Measurements from ENCODE around the gene VWA5A. TPM values are rescaled to one million over a fixed set of nuclear protein-coding genes. Genes with fewer than 3 reads are reported as not detected.

Gene VWA5A
- total RNA-seq, 2 experiments from 2014 or later = 6.9 to 7.5 TPM

DNA sequence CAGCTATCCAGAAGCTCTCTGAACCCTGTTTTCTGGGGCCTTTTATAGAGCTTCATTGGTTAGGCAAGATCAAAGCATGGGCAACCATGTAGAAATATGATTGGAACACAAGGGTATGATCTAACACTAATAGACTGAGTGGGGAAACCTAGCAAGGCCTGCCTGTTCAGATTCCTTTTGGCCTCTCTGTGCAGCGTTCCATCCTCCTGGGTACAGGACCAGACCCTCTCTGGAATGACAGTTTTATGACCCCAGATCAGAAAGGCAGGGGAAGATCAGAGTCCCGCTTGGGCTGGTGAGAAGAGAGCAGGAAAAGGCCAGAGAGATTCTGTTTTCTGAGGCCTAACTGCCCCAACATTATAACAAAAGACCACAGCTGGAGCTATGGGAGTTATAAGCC is 36.7 kb upstream of the VWA5A start:
- Mint-ChIP-seq H3K4me3 (no peak overlapping the region), H3K36me3 (no peaks in the 10 kb centered on the region), H3K4me1 (ENCODE audit: low read depth) (peaks cover 8% of the 10 kb centered on the region), H3K27me3 (peaks cover 26% of the 10 kb centered on the region), H3K27ac (no peak overlapping the region), H3K9me3 (no peaks in the 10 kb centered on the region)
- CTCF ChIA-PET = interaction anchor here (1.2 kb wide), 1 partner anchor 116 kb away, joined by 3 read pairs; no protein-coding TSS in a partner anchor
- DNase-seq = no peak
- POLR2A ChIA-PET = no interaction called here
- intact Hi-C loops (cut with micrococcal nuclease) = no loop called here

DNA sequence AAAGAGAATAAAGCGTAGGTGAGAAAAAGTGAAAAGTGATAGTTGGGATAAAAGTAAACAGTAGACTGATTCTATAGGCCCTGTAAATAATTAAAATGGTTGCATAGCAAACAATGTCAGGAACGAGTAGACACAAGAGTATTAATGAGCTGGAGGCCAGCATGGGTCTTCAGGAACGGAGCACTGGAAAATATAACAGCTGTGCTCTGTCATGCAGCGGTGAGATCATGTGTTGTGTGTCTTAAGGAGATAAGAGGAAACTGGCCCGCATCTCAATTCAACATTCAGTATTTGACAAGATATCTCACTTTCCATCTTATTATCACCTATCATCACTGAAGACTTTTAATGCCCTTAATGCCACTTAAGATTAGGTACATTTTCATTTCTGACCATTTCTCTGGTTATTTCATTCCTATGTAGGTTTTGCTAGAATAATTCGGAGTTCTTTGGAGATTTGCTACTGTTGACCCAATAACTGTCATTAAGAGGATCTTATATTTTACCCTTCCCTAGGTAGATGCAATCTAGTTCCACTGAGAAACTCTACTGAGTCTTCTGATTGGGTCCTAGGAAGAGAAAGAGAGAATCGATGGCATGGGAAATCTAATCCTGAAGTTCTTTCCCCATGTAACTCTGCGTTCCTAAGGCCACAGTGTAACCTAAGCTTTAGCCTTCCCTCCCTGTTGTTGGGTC is 35.5 kb upstream of the VWA5A start:
- H3K36me3 Mint-ChIP-seq = no peaks in the 10 kb centered on the region
- no peak overlapping the region for H3K27ac Mint-ChIP-seq
- DNase-seq = no peak
- H3K4me1 Mint-ChIP-seq (ENCODE audit: low read depth) = peaks cover 8% of the 10 kb centered on the region
- no peaks in the 10 kb centered on the region for H3K9me3 Mint-ChIP-seq
- intact Hi-C loops (cut with micrococcal nuclease) = no loop called here
- peaks cover 26% of the 10 kb centered on the region for H3K27me3 Mint-ChIP-seq
- no peak overlapping the region for H3K4me3 Mint-ChIP-seq
- ChIA-PET CTCF (interaction anchor here (1.3 to 1.5 kb wide), 2 partner anchors 8 to 11 kb away, joined by 3 to 8 read pairs; no protein-coding TSS in a partner anchor), POLR2A (no interaction called here)

DNA sequence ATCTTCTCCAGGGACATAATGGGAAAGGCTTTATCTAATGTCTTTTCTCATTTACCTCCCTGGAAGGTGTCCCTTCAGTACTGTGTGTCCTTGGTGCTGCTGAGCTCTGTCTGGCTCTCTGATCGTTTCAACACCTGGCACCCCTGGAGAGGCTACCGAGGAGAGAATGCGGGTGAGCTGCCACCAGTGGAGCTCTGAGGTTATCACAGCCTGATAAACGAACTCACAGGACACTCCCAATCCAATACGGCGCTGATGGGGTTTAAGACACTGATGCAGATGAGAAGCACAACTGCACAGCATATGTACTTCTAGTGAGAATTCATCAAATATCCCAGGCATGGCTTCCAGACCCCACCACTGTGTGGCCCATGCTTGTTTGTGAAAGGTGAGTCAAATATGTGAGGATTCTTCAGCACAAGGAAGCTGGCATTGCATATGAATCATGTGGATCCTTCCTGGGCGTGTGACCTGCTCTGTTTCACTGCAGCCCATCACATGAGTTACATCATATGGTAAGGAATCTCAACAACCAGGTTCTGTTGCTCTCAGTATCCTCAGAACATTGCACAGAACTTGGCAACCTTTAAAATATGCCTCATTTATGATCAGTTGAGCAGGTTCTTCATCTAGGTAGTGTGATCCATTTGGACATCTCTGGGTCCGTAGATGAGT is 34.8 kb upstream of the VWA5A start:
- Mint-ChIP-seq H3K4me1 (ENCODE audit: low read depth) (peaks cover 8% of the 10 kb centered on the region), H3K27me3 (peaks cover 26% of the 10 kb centered on the region), H3K9me3 (no peaks in the 10 kb centered on the region), H3K36me3 (no peaks in the 10 kb centered on the region), H3K4me3 (no peak overlapping the region), H3K27ac (no peak overlapping the region)
- DNase-seq = no peak
- ChIA-PET POLR2A (no interaction called here), CTCF (interaction anchor here (1.3 to 1.5 kb wide), 2 partner anchors 9 to 12 kb away, joined by 3 to 8 read pairs; no protein-coding TSS in a partner anchor)
- intact Hi-C loops (cut with micrococcal nuclease) = no loop called here

DNA sequence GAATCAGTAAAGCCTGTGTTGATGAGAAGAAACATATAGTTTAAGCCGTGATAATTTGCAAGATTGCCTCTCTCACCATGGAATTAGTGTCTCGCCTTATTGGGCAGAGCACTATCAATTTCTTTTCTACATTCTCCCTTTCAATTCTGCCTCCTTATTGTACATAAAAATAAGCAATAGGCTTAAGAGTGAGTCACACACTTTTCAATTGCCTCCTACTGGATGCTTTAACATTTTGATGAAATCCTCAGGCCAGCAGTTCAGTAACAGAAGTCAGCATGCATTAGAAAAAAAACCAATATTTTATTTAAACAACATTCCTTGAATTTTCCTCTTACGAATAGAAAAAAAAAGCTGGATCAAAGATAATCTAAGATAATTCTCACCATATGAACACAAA is 33.8 kb upstream of the VWA5A start:
- ChIA-PET CTCF (interaction anchor here (1.4 to 1.7 kb wide), 2 partner anchors 10 to 12 kb away, joined by 4 to 10 read pairs; no protein-coding TSS in a partner anchor), POLR2A (no interaction called here)
- H3K4me1 Mint-ChIP-seq (ENCODE audit: low read depth) = peaks cover 3% of the 10 kb centered on the region
- DNase-seq = no peak
- H3K27ac Mint-ChIP-seq = no peak overlapping the region
- no peaks in the 10 kb centered on the region for H3K9me3 Mint-ChIP-seq
- H3K4me3 Mint-ChIP-seq = no peak overlapping the region
- intact Hi-C loops (cut with micrococcal nuclease) = no loop called here
- peaks cover 25% of the 10 kb centered on the region for H3K27me3 Mint-ChIP-seq
- H3K36me3 Mint-ChIP-seq = no peaks in the 10 kb centered on the region

DNA sequence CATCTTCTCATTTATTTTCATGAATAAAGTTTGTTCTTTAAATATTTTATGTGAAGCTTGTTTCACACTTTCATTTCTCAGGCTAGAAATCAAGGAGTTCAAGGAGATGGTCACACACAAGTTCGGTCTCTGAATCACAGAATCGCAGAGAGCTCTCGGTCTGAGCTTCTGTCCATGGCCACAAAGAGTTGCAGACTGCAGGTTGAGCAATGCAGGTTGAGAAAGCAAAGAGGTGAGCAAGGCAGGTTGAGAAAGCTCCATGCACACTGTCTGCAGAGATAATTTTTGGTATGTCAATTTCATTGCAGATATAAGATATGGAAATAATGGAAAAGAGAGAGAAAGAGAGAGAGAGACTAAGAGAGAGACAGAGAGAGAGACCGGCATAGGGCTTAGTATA is 32.9 kb upstream of the VWA5A start:
- ChIA-PET POLR2A (no interaction called here), CTCF (interaction anchor here (1.4 to 1.7 kb wide), 2 partner anchors 11 to 13 kb away, joined by 4 to 10 read pairs; no protein-coding TSS in a partner anchor)
- no peaks in the 10 kb centered on the region for H3K4me1 Mint-ChIP-seq (ENCODE audit: low read depth)

DNA sequence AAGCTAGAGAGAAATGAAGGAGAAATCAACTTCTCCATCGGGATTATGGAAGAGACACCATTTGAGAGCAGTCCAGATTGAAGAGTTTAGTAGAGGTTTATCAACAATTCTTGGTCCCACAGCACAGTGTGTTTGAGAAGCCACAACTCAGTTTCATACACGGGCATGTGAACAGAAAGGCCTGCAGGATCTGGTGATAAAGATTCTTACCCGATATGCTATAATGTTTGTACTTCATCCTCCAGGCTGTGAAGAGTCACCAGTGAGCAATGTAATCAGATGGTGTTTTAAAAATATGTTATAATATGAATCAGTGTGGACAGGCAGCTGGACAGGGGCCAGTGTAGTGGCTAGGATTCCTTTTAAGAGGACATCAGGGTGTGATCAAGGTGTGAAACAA is 29.7 kb upstream of the VWA5A start:
- DNase-seq = no peak
- Mint-ChIP-seq H3K27me3 (peaks cover 11% of the 10 kb centered on the region), H3K36me3 (no peaks in the 10 kb centered on the region), H3K4me3 (no peak overlapping the region), H3K27ac (no peak overlapping the region), H3K9me3 (no peaks in the 10 kb centered on the region), H3K4me1 (ENCODE audit: low read depth) (no peaks in the 10 kb centered on the region)
- ChIA-PET CTCF (interaction anchor here (1.9 kb wide), 1 partner anchor 14 kb away, joined by 6 read pairs; no protein-coding TSS in a partner anchor), POLR2A (no interaction called here)
- intact Hi-C loops (cut with micrococcal nuclease) = no loop called here

More for the DNA sequence above, 32.9 kb upstream of the VWA5A start:
- intact Hi-C loops (cut with micrococcal nuclease) = no loop called here
- no peak for DNase-seq
- Mint-ChIP-seq H3K4me3 (no peak overlapping the region), H3K9me3 (no peaks in the 10 kb centered on the region), H3K36me3 (no peaks in the 10 kb centered on the region), H3K27ac (no peak overlapping the region), H3K27me3 (peaks cover 20% of the 10 kb centered on the region)

DNA sequence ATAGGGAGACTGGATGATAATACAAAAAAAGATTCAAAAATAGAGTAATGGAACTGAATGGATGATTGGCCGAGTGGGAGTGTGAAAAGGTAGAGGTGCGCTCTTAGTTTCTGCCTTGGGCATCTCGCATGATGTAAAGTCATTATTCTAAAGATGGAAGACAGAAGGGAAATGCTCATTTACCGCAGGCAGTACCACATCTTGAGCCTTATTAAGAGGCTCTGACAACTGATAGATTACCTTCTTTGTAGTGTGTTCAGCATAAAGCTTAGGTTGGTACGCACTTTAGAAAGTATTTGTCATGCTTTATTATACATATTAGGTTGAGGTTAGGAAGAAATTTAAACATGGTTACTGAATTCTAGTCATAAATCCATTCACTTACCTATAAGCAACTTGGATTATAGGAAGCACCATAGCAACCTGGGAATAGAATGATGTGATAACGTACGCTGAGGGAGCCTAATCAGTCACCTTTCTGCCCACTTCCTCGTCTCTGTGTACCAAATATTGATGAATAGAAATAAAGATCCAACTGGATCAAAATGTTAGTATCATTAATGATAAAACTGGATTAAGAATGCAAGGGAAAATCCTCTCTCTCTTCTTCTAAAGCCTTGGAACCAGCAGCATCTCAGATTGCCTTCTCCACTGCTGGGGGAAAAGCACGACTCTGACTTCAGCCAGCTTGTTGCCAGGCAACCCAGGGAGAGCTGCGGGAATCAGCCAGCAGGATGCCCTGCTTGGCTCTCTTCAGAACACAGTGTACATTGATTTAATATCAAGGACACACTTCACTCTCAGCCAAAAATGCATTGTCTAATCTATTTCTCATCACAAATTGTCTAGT is 29.0 kb upstream of the VWA5A start:
- intact Hi-C loops (cut with micrococcal nuclease) = no loop called here
- H3K9me3 Mint-ChIP-seq = no peaks in the 10 kb centered on the region
- no peak overlapping the region for H3K27ac Mint-ChIP-seq
- H3K4me1 Mint-ChIP-seq (ENCODE audit: low read depth) = no peaks in the 10 kb centered on the region
- ChIA-PET POLR2A (no interaction called here), CTCF (interaction anchor here (1.9 kb wide), 1 partner anchor 15 kb away, joined by 6 read pairs; no protein-coding TSS in a partner anchor)
- H3K27me3 Mint-ChIP-seq = peaks cover 11% of the 10 kb centered on the region
- H3K36me3 Mint-ChIP-seq = no peaks in the 10 kb centered on the region
- H3K4me3 Mint-ChIP-seq = no peak overlapping the region
- no peak for DNase-seq

DNA sequence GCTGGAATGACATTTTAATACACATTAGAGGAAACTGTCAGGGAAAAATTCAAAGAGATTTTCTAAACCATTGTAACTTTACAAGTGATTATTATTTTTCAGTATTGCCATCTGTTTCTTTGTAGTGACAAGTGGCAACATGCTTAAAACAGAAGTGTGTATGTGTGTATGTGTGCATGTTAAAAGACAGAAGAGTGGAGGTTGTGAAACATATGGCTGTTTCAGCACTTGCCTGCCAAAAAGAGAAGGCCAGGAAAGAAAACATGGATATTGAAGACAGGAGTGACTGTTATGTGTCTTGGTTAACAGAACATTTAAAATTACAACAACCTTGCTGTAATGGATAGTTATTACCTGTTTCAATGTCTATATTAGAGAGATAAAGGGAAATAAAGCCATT is 24.3 kb upstream of the VWA5A start:
- H3K27ac Mint-ChIP-seq = no peak overlapping the region
- no peaks in the 10 kb centered on the region for H3K9me3 Mint-ChIP-seq
- intact Hi-C loops (cut with micrococcal nuclease) = no loop called here
- DNase-seq = no peak
- POLR2A ChIA-PET = no interaction called here
- peaks cover 22% of the 10 kb centered on the region for H3K27me3 Mint-ChIP-seq
- H3K4me3 Mint-ChIP-seq = no peak overlapping the region
- CTCF ChIA-PET = interaction anchor here (1.3 kb wide), 1 partner anchor 20 kb away, joined by 5 read pairs; no protein-coding TSS in a partner anchor
- no peaks in the 10 kb centered on the region for H3K4me1 Mint-ChIP-seq (ENCODE audit: low read depth)
- no peaks in the 10 kb centered on the region for H3K36me3 Mint-ChIP-seq

DNA sequence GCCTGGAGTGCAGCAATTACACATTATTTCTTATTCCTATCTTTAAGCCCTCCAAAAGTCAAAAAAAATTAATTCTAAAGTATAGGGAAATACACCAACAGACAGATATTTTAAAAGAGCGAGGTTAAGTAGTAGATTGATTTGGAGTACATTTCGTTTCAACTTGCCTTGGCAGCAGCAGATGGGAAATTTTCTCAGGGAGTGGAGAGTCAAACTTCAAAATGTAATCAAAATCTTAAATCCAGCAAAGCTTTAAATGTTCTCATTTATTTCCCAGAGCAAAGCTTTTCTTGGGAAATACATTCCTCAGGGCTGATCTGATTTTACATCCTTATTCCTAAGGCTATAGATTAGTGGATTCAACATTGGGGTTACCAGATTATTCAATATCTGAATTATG is 21.9 kb upstream of the VWA5A start:
- peaks cover 23% of the 10 kb centered on the region for H3K27me3 Mint-ChIP-seq
- DNase-seq = no peak
- ChIA-PET POLR2A (no interaction called here), CTCF (no interaction called here)
- H3K4me3 Mint-ChIP-seq = no peak overlapping the region
- no peak overlapping the region for H3K27ac Mint-ChIP-seq
- no peaks in the 10 kb centered on the region for H3K4me1 Mint-ChIP-seq (ENCODE audit: low read depth)
- no peaks in the 10 kb centered on the region for H3K9me3 Mint-ChIP-seq
- no peaks in the 10 kb centered on the region for H3K36me3 Mint-ChIP-seq
- intact Hi-C loops (cut with micrococcal nuclease) = no loop called here

DNA sequence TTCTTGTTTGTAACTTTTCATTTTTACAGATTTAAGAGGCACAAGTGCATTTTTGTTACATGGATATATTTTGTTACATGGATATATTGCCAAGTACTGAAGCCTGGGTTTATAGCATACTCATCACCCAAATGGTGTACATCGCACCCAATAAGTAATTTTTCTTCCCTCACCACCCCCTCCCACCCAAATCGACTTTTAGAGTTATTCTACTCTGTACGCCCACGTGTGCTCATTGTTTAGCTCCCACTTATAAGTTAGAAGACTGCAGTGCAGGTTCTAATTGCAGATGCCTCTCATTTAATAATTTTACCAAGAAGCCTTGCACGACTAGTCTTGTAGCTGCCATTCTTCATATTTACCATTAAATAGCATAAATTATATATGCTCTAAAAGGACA is 20.5 kb upstream of the VWA5A start:
- DNase-seq = no peak
- POLR2A ChIA-PET = no interaction called here

DNA sequence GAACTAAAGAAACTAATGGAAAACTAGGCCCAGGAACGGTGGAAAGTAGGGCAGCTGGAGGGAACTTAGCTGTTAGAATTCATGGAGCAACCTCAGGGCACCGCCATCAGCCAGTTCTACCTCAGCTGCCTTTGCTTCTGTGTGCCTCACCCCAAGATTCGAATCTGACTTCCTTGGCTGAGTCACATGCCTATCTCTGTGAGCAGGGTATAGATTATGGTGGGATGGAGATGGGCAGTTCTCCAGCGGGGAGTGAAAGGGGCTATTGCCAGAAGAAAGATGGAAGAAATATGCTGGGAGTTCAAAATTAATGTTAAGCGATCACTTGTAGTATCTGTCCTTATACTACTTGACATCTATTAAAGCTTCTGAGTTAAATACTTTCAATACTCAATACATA is 18.9 kb upstream of the VWA5A start:
- no peak for DNase-seq
- H3K27ac Mint-ChIP-seq = no peak overlapping the region
- H3K36me3 Mint-ChIP-seq = no peaks in the 10 kb centered on the region
- no peaks in the 10 kb centered on the region for H3K9me3 Mint-ChIP-seq
- H3K4me3 Mint-ChIP-seq = no peak overlapping the region
- ChIA-PET POLR2A (no interaction called here), CTCF (no interaction called here)
- H3K4me1 Mint-ChIP-seq (ENCODE audit: low read depth) = no peaks in the 10 kb centered on the region
- peaks cover 22% of the 10 kb centered on the region for H3K27me3 Mint-ChIP-seq
- intact Hi-C loops (cut with micrococcal nuclease) = no loop called here

More for the DNA sequence above, 20.5 kb upstream of the VWA5A start:
- H3K9me3 Mint-ChIP-seq = no peaks in the 10 kb centered on the region
- intact Hi-C loops (cut with micrococcal nuclease) = no loop called here
- no peak overlapping the region for H3K4me3 Mint-ChIP-seq
- H3K4me1 Mint-ChIP-seq (ENCODE audit: low read depth) = no peaks in the 10 kb centered on the region
- no peak overlapping the region for H3K27ac Mint-ChIP-seq
- CTCF ChIA-PET = no interaction called here
- no peaks in the 10 kb centered on the region for H3K36me3 Mint-ChIP-seq
- H3K27me3 Mint-ChIP-seq = peaks cover 21% of the 10 kb centered on the region

DNA sequence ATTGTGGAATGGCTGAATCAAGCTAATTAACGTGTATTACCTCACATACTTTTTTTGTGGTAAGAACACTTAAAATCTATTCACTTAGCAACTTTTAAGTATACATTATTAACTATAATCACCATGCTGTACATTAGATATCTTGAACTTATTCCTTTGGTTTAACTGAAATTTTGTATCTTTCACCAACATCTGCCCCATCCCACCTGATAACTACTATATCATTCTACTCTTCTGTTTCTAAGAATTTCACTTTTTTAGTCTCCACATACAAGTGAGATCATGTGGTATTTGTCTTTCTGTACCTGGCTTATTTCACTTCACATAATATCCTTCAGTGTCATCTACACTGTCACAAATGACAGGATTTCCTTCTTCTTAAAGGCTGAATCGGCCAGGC is 17.1 kb upstream of the VWA5A start:
- no peaks in the 10 kb centered on the region for H3K4me1 Mint-ChIP-seq (ENCODE audit: low read depth)
- H3K27me3 Mint-ChIP-seq = peaks cover 22% of the 10 kb centered on the region
- intact Hi-C loops (cut with micrococcal nuclease) = no loop called here
- H3K36me3 Mint-ChIP-seq = no peaks in the 10 kb centered on the region
- ChIA-PET POLR2A (no interaction called here), CTCF (no interaction called here)
- no peak overlapping the region for H3K27ac Mint-ChIP-seq
- no peaks in the 10 kb centered on the region for H3K9me3 Mint-ChIP-seq
- no peak overlapping the region for H3K4me3 Mint-ChIP-seq
- no peak for DNase-seq
